ENCODE data around the gene TNFAIP8L3.

TNFAIP8L3 gene

DNA sequence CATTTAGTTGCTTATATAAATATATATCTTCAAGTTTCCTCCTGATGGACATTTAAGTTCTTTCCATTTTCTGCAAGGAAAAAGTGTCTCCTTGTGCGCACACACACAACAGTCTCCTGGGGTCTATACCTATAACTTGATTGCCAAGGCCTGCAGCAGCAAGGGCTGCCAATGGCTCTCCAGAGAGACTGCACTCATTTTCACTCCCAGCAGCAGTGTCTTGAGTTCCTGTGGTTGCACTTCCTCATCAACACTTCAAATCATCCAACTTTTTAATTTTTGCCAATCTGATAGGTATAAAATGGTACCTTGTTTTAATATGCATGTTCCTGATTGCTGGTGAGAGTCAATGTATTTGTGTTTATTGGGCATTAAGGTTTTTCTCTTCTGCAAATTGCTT lies 23.1 kb downstream of the TNFAIP8L3 start:
- ATAC-seq (ENCODE audit: low read depth) = no peak
- DNase-seq (ENCODE audit: low spot score) = no peak
- Histone ChIP-seq H3K27me3 (ENCODE audit: insufficient read depth, poor library complexity, severe bottlenecking) (no peaks in the 10 kb centered on the region), H3K4me1 (ENCODE audit: insufficient read depth, poor library complexity, severe bottlenecking) (no peaks in the 10 kb centered on the region), H3K27ac (ENCODE audit: poor library complexity, severe bottlenecking) (no peak overlapping the region), H3K4me3 (ENCODE audit: severe bottlenecking) (no peak overlapping the region), H3K36me3 (ENCODE audit: low read depth) (no peaks in the 10 kb centered on the region), H3K9me3 (ENCODE audit: severe bottlenecking) (no peaks in the 10 kb centered on the region)
- no peak for TF ChIP-seq CTCF (IDR thresholded peaks at IDR 0.05; ENCODE audit: poor library complexity, severe bottlenecking)

DNA sequence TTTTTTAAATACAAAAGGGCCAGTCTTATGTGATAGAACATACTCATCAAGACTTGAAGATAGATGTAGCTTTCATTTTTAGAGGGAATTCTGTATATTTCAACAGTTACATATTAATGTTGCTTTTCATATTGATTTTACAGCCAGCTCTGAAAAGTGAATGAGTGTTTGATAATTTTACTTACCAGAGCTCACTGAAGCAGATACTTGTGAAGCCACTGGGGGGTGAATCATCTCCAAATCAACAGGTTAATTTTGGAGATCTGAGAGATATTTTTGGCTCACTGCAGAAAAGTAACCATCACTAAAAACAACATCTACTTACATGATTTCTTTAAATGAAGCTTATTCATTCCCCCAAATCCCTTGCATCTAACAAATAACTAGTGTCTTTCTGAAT lies 24.7 kb downstream of the TNFAIP8L3 start:
- Histone ChIP-seq H3K4me1 (ENCODE audit: insufficient read depth, poor library complexity, severe bottlenecking) (no peaks in the 10 kb centered on the region), H3K4me3 (ENCODE audit: severe bottlenecking) (no peak overlapping the region), H3K9me3 (ENCODE audit: severe bottlenecking) (no peaks in the 10 kb centered on the region), H3K36me3 (ENCODE audit: low read depth) (no peaks in the 10 kb centered on the region), H3K27ac (ENCODE audit: poor library complexity, severe bottlenecking) (no peak overlapping the region), H3K27me3 (ENCODE audit: insufficient read depth, poor library complexity, severe bottlenecking) (no peaks in the 10 kb centered on the region)
- DNase-seq (ENCODE audit: low spot score) (no peak), ATAC-seq (ENCODE audit: low read depth) (no peak)
- TF ChIP-seq CTCF (IDR thresholded peaks at IDR 0.05; ENCODE audit: poor library complexity, severe bottlenecking) = no peak

GRCh38 chr15:51067510-51067909 lies 27.2 kb downstream of the TNFAIP8L3 start:
- Histone ChIP-seq H3K4me3 (ENCODE audit: severe bottlenecking) (no peak overlapping the region), H3K36me3 (ENCODE audit: low read depth) (no peaks in the 10 kb centered on the region), H3K4me1 (ENCODE audit: insufficient read depth, poor library complexity, severe bottlenecking) (no peaks in the 10 kb centered on the region), H3K9me3 (ENCODE audit: severe bottlenecking) (no peaks in the 10 kb centered on the region), H3K27ac (ENCODE audit: poor library complexity, severe bottlenecking) (no peak overlapping the region), H3K27me3 (ENCODE audit: insufficient read depth, poor library complexity, severe bottlenecking) (no peaks in the 10 kb centered on the region)
- no peak for TF ChIP-seq CTCF (IDR thresholded peaks at IDR 0.05; ENCODE audit: poor library complexity, severe bottlenecking)
- ATAC-seq (ENCODE audit: low read depth) (no peak), DNase-seq (ENCODE audit: low spot score) (no peak)

DNA sequence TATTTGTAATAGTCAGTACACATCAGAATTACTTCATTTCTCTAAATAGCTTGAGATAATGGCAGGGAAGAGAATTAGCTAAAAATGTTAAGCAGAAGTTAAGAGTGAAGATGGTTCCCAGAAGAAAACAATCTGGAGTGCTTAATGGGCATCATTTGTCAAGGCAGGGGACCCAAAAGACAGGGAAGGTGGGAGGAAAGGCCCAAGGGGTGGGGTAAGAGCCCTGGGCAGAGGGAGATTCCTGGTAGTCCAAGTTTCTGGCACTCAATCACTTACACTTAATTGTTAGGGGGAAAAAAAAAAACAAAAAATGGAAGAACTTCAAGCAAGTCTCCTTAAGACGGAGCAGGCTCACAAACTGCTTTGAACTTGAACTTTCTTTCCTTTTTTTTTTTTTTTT lies 28.9 kb downstream of the TNFAIP8L3 start:
- TF ChIP-seq CTCF (IDR thresholded peaks at IDR 0.05; ENCODE audit: poor library complexity, severe bottlenecking) = no peak
- no peaks in the 10 kb centered on the region for H3K9me3 ChIP-seq (ENCODE audit: severe bottlenecking)
- H3K27me3 ChIP-seq (ENCODE audit: insufficient read depth, poor library complexity, severe bottlenecking) = no peaks in the 10 kb centered on the region
- no peaks in the 10 kb centered on the region for H3K36me3 ChIP-seq (ENCODE audit: low read depth)
- no peaks in the 10 kb centered on the region for H3K4me1 ChIP-seq (ENCODE audit: insufficient read depth, poor library complexity, severe bottlenecking)
- ATAC-seq (ENCODE audit: low read depth) (no peak), DNase-seq (ENCODE audit: low spot score) (no peak)
- H3K4me3 ChIP-seq (ENCODE audit: severe bottlenecking) = no peak overlapping the region
- no peak overlapping the region for H3K27ac ChIP-seq (ENCODE audit: poor library complexity, severe bottlenecking)

DNA sequence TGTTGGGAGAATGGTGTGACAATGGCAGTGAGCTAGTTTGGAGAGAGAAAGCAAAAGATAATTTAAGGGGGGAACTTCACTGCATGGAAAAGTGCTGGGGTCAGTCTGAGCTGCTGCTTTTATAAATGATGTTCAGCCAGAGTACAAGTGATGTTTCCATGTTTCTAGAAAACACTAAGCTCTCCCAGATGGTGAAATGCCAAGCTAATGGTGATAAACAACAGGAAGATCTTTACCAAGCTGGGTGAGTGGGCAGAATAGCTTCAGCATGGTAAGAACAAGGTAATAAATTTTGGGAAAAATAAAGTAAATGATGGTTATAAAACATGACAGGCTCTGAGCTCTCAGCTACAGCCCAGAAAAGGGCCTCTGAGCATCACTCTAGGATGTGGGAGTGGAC lies 29.4 kb downstream of the TNFAIP8L3 start:
- no peak overlapping the region for H3K27ac ChIP-seq (ENCODE audit: poor library complexity, severe bottlenecking)
- TF ChIP-seq CTCF (IDR thresholded peaks at IDR 0.05; ENCODE audit: poor library complexity, severe bottlenecking) = no peak
- no peak for DNase-seq (ENCODE audit: low spot score)
- H3K9me3 ChIP-seq (ENCODE audit: severe bottlenecking) = no peaks in the 10 kb centered on the region
- no peak overlapping the region for H3K4me3 ChIP-seq (ENCODE audit: severe bottlenecking)
- H3K27me3 ChIP-seq (ENCODE audit: insufficient read depth, poor library complexity, severe bottlenecking) = no peaks in the 10 kb centered on the region
- H3K36me3 ChIP-seq (ENCODE audit: low read depth) = no peaks in the 10 kb centered on the region
- no peaks in the 10 kb centered on the region for H3K4me1 ChIP-seq (ENCODE audit: insufficient read depth, poor library complexity, severe bottlenecking)
- ATAC-seq (ENCODE audit: low read depth) = no peak
